Effector CD4-positive, alpha-beta T cell (primary cell): ENCODE measurements around the gene MAP4K3.
"Not testable (repeated sequence)": the region's sequence is repeated elsewhere in the genome, so short reads cannot be mapped to it uniquely, and the experiment has no call there.

Experiments used
- DNase-seq: peaks from one replicate; pipeline ENCODE4 v3.0.0-alpha.2; 2020

Gene MAP4K3

GRCh38 chr2:39407516-39408296 is 29.4 kb downstream of the MAP4K3 start:
- no peak for DNase-seq

DNA sequence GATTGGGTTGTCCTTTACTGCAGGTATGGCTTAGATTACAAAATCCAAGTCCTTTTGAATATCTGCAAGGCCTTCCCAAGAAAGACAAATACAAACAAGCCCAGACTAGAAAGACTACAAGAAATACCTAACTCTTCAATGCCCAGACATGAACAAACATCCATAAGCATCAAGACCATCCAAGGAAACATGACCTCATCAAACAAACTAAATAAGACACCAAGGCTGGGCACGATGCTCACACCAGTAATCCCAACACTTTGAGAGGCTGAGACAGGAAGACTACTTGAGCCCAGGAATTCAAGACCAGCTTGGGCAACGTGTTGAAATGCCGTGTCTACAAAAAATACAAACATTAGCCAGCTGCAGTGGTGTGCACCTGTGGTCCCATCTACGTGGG is 31.7 kb downstream of the MAP4K3 start:
- no peak for DNase-seq

DNA sequence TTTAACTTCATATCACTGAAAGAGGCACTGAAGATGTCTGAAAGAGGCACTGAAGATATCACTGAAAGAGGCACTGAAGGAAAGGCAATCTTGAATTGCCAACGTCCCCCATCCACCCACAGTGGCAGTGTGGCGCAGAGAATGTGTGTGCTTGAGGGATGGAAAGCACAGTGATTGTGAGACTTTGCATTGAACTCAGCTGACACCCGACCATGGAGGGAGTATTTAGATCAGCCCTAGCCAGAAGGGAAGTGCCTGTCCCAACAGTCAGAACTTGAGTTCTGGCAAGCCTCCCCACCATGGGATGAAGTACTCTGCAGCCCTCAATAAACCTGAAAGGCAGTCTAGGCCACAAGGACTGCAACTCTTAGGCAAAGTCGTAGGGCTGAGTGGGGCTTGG is 33.8 kb downstream of the MAP4K3 start:
- DNase-seq: no peak

- no peak for DNase-seq
These were observed 35.8 kb downstream of the MAP4K3 start for GRCh38 chr2:39401319-39401718.

- no peak for DNase-seq
These were observed 37.5 kb downstream of the MAP4K3 start for GRCh38 chr2:39399570-39399969.

DNA sequence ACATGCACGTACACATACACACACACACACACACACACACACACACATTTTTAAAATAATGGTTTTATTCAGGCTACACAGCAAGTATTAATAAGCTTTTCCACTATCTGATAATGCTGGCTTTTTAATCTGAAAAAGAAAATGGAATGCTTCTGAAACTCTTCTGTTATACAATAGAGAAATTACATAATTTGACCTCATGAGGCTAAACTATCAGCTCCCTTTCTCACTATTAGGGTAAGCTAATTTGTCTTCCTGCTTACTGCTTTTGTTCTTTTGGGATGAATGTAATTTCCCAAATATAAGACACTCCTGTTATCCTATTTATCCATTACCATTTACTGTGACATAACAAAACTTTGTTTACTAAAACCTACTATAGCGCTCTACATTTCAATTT is 41.8 kb downstream of the MAP4K3 start:
- DNase-seq: no peak

- DNase-seq: no peak
These were observed 42.5 kb downstream of the MAP4K3 start for GRCh38 chr2:39394516-39394961.

DNA sequence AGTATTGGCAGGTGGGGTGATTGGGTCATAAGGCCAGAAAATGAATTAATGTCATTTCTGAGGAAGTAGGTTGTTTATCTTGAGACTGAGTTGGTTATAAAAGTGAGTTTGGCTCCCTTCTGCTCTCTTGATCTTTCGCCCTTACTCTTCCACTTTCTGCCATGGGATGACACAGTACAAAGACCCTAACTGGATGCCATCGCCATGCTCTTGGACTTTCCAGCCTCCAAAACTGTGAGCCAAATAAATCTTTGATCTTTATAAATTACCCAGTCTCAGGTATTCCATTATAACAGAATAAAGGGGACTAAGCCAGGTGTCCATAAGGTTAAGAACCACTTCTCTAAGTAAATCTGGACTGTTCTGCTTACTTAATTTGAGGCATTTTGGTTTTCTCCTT is 44.4 kb downstream of the MAP4K3 start:
- no peak for DNase-seq

DNA sequence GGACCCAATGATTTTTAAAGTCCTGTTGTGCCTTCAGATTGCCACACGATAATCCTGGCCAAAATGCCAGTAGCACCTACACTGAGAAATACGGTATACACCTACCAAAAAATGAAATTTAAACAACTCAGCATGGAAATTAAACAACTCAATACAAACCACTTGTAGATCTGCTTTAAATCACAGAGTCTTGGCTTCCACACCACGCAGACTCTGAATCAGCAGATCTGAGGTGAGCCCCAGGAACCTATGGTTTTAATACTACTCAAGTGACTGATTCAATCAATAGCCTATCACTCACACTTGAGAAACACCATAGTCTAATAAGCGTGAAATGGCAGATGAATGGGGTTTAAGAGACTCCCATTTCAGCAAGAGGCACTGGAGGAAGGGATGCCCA is 46.9 kb downstream of the MAP4K3 start:
- no peak for DNase-seq

- DNase-seq: no peak
These were observed 51.0 kb downstream of the MAP4K3 start for GRCh38 chr2:39386064-39386463.

DNA sequence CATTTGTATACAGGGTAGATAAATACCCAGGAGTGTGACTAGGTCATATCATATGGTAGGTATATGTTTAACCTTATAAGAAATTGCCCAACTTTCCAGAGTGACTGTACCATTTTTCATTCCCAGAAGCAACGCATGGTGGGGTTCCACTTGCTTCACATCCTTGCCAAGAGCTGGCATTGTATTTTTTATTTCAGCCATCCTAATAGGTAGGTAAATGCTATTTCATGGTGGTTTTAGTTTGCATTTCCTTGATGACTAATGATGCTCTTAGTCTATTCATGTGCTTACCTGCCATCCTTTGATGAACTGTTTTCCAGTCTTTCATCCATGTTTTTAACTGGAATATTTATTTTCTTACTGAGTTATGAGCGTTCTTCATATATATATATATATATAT is 51.9 kb downstream of the MAP4K3 start:
- DNase-seq: no peak

GRCh38 chr2:39384071-39384470 is 53.0 kb downstream of the MAP4K3 start:
- not testable (repeated sequence) for DNase-seq

DNA sequence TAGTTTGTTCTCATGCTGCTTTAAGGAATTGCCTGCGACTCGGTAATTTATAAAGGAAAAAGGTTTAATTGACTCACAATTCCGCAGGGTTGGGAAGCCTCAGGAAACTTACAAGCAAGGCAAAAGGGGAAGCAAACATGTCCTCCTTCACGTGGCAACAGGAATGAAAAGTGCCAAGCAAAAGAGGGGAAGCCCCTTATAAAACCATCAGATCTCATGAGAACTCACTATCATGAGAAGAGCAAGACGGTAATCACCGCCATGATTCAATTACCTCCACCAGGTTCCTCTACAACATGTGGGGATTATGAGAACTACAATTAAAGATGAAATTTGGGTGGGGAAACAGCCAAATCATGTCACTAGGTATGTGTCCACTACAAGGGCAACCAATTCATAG is 53.9 kb downstream of the MAP4K3 start:
- DNase-seq: no peak

- no peak for DNase-seq
These were observed 55.4 kb downstream of the MAP4K3 start for GRCh38 chr2:39381653-39382052.

GRCh38 chr2:39380525-39381150 is 56.4 kb downstream of the MAP4K3 start:
- DNase-seq: no peak

GRCh38 chr2:39379643-39380524 is 57.2 kb downstream of the MAP4K3 start:
- DNase-seq: no peak

DNA sequence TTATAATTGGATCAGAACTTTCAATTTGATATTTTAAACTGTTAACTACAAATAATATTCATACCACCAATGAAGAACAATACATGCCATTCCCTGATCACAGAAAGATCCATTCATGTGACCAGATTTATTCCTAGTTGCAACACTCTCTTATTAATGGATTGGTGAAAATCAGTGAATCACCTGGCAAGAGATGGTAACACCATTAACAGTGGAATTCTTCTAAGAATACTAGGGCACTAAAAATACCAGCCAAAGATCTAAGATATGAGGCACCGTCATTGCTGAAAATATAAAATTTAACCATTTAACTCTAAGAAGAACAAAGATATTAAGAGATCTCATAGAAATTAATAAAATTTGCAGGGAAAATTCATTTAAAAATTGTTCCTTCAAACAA is 58.1 kb downstream of the MAP4K3 start:
- no peak for DNase-seq

- no peak for DNase-seq
These were observed 59.7 kb downstream of the MAP4K3 start for GRCh38 chr2:39377226-39377939.

- DNase-seq: no peak
These were observed 61.2 kb downstream of the MAP4K3 start for GRCh38 chr2:39375917-39376316.

GRCh38 chr2:39373181-39373802 is 63.8 kb downstream of the MAP4K3 start:
- DNase-seq: no peak

DNA sequence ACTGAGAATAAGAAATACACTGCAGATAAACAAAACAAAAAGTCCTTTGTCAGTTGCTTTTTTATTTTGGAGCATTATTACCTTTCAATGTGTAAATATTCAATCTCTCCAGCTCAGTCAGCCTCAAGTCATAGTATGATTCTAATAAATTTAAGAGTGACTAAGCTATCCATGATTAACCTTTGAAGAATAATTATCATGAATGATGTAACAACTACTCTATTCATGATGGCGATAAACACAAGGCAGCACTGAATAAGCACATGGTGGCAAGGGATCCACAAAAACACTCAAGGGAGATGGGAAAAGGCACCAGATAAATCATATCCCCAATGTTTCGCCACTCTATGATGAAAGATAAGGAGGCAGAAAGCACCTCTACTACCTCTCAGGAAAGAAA is 67.0 kb downstream of the MAP4K3 start:
- DNase-seq: no peak

DNA sequence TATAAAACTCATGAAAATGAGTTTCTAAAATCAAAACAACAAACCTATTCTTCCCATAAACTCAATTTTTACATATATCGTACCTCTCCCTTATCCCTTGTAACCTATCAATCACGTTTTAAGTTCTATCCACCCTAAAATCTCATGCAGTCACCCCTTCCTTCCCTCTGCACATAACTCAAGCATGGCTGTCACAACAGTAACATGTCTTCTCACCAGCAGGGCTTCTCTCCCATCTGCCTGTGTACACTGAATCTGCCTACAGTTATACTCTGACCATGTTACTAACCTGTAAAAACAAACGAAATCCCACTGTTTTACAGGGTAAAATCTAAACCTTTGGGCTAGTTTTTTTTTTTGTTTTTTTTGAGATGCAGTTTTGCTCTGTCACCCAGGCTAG is 68.2 kb downstream of the MAP4K3 start:
- no peak for DNase-seq
